Measurements from ENCODE around the gene DYNC1LI1. TPM values are rescaled to one million over a fixed set of nuclear protein-coding genes. Genes with fewer than 3 reads are reported as not detected.

Gene DYNC1LI1
- total RNA-seq, 4 donors from 2014 or later, result 60.4 to 64.3 (median 62.8) TPM

- no peak overlapping the region for H3K4me3 ChIP-seq (ENCODE audit: low read depth, poor library complexity, severe bottlenecking)
- TF ChIP-seq CTCF (IDR thresholded peaks at IDR 0.05) (no peak), POLR2A (IDR thresholded peaks at IDR 0.05) (no peak)
- intact Hi-C loops (cut with DNase I; ENCODE audit: low total_unique reads), result no loop called here
- no peak for DNase-seq (ENCODE audit: low spot score in 2 of 2)
- 60 to 72% methylated on average over 3 of the region's 3 CpGs for WGBS, 2 donors
These were observed 82.7 kb downstream of the DYNC1LI1 start for GRCh38 chr3:32487781-32488473.

GRCh38 chr3:32484436-32484835 is 86.2 kb downstream of the DYNC1LI1 start:
- 81 to 91% methylated on average over 6 of the region's 6 CpGs for WGBS, 2 donors
- intact Hi-C loops (cut with DNase I; ENCODE audit: low total_unique reads), result no loop called here

GRCh38 chr3:32483772-32484171 is 86.9 kb downstream of the DYNC1LI1 start:
- intact Hi-C loops (cut with DNase I; ENCODE audit: low total_unique reads), result no loop called here
- no peak for TF ChIP-seq POLR2A (IDR thresholded peaks at IDR 0.05)
- no peak overlapping the region for H3K4me3 ChIP-seq (ENCODE audit: low read depth, poor library complexity, severe bottlenecking)
- WGBS, 2 donors, result 45 to 54% methylated on average over 1 of the region's 1 CpG
- no peak for DNase-seq (ENCODE audit: low spot score in 2 of 2)

More at GRCh38 chr3:32484436-32484835, 86.2 kb downstream of the DYNC1LI1 start:
- H3K4me3 ChIP-seq (ENCODE audit: low read depth, poor library complexity, severe bottlenecking), result no peak overlapping the region
- TF ChIP-seq CTCF (IDR thresholded peaks at IDR 0.05) (no peak), POLR2A (IDR thresholded peaks at IDR 0.05) (no peak)
- no peak for DNase-seq (ENCODE audit: low spot score in 2 of 2)

- intact Hi-C loops (cut with DNase I; ENCODE audit: low total_unique reads), result no loop called here
- 86 to 93% methylated on average over 1 of the region's 1 CpG for WGBS, 2 donors
- DNase-seq (ENCODE audit: low spot score in 2 of 2), result no peak
- H3K4me3 ChIP-seq (ENCODE audit: low read depth, poor library complexity, severe bottlenecking), result no peak overlapping the region
- TF ChIP-seq POLR2A (IDR thresholded peaks at IDR 0.05) (no peak), CTCF (IDR thresholded peaks at IDR 0.05) (no peak)
These were observed 88.0 kb downstream of the DYNC1LI1 start for GRCh38 chr3:32482693-32483092.

GRCh38 chr3:32481791-32482631 is 88.6 kb downstream of the DYNC1LI1 start:
- TF ChIP-seq POLR2A (IDR thresholded peaks at IDR 0.05) (no peak), CTCF (IDR thresholded peaks at IDR 0.05) (no peak)
- WGBS, 2 donors, result 91 to 97% methylated on average over 3 of the region's 3 CpGs
- DNase-seq (ENCODE audit: low spot score in 2 of 2), result no peak
- H3K4me3 ChIP-seq (ENCODE audit: low read depth, poor library complexity, severe bottlenecking), result no peak overlapping the region
- intact Hi-C loops (cut with DNase I; ENCODE audit: low total_unique reads), result no loop called here

GRCh38 chr3:32480604-32481003 is 90.1 kb downstream of the DYNC1LI1 start:
- intact Hi-C loops (cut with DNase I; ENCODE audit: low total_unique reads), result no loop called here
- TF ChIP-seq CTCF (IDR thresholded peaks at IDR 0.05), result no peak
- TF ChIP-seq POLR2A (IDR thresholded peaks at IDR 0.05), result no peak
- DNase-seq (ENCODE audit: low spot score in 2 of 2), result no peak
- H3K4me3 ChIP-seq (ENCODE audit: low read depth, poor library complexity, severe bottlenecking), result no peak overlapping the region
- 76 to 77% methylated on average over 1 of the region's 1 CpG for WGBS, 2 donors

Measured in lower leg skin (tissue), 4 donors.